A204.1 (cell line): ENCODE results near the gene WNT9A.

Source experiments
- FAIRE-seq: peaks from 2 replicates; lab custom pipeline; 2012; peaks lifted over from hg19 to GRCh38; lab: Jason Lieb, UNC

The WNT9A gene

DNA sequence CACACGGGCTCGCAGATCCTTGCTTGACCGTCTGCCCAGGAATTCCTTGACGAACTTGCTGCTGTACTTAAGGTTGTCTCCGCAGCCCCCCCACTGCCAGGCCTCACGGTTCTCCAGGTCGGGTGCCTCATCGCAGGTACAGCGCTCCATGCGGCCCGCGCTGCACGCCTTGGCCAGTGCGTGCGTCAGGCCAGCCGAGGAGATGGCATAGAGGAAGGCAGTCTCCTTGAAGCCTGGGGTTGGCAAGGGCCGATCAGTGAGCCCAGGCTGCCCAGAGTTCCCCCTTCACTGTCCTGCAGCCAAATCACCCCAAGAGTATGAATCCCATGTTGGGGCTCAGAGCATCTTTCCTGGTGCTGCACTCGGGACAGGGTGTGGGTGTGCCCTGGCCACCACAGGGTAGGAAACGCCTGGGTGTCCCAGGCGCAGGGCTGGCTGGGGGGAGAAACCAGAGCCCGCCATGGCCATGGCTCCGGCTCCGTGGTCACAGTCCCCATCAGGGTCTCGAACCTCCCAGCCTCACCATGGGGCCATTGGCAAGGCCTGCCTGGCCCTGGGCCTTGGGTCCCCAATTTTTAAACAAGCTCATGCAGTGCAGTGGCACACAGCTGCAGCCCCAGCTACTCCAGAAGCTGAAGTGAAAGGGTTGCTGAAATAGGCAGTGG is 23.4 kb downstream of the WNT9A start:
- FAIRE-seq, result no peak

GRCh38 chr1:227923353-227924167 is 24.2 kb downstream of the WNT9A start:
- no peak for FAIRE-seq

DNA sequence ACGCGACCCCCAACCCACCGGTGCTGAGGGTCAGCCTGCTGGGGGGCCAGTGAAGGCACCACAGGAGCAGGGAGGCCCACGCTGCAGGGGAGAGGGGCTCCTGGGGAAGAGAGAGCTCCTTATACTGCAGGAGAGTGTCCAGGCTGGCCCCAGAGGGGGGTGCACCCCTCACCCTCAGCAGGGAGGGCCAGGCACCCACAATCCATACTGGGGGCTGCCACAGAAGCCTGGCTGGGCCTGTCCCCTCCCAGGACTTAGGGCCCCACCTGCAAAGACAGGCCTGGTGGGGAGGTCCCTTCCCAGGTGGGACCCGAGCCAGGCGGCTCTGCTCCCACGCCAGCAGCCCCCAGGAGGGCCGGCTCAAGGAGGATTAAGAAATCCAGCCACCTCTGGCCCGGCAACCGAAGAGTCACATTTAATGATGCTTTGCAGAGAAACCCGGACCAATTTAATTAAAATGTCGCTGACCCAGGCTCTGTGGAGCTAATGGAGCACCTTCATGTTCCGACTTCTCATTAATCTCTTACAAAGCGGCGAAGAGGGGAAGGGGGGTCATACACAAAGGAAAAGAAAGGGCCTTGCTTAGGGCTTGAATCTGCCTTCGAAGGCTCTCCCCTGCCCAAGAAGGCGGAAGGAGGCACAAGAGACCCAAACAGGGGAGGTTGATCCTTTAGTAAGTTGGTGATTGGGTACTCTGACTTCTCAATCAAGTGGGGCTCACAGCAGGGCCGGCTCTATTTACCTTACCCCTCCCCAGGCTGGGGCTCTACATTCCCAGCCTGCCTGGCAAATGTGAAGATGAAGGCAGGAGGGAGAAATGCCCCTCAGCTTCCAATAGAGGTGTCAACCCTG is 25.0 kb downstream of the WNT9A start:
- no peak for FAIRE-seq

DNA sequence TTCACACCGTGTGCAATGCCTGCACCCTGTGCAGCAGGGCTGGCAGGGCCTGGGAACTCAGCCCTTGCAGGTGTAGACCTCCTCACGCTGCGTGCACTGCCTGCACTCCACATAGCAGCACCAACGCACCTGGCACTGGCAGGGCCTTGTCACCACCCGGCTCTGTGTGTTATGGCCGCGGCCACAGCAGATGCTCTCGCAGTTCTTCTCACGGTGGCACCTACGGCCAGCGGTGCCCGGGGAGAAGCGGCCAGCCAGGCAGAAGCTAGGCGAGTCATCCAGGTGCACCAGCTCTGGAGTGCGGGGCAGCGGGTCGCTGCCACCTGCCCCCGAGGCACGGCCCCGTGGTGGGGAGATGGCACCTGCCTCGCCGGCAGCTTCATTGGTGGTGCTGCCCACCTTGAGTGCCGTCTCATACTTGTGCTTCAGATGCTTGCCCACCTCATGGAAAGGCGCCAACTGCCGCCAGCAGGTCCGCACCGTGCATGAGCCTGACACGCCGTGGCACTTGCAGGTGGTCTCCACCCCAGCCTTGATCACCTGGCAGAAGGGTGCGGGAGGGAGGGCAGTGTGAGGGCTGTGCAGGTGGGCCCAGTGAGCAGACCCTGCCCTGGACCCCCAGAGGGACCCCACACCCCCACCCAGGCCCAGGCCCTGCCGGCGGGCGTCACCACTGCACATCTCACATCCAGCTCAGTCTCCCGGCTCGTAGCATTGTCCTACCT is 26.1 kb downstream of the WNT9A start:
- FAIRE-seq, result no peak

DNA sequence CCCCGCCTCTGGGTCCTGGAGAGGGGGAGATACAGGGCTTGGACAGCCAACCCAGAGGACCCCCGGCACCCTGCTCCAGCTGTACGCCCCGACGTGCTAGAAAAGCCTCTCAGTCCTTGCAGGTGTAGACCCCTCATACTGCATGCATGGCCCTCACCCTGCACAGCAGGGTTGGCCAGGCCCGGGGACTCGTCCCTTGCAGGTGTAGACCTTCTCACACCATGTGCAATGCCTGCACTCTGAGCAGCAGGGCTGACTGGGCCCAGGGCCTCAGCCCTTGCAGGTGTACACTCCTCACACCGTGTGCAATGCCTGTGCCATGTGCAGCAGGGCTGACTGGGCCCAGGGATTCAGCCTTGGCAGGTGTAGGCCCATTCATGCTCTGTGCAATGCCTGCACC is 26.8 kb downstream of the WNT9A start:
- no peak for FAIRE-seq

- FAIRE-seq, result no peak
These were observed 27.3 kb downstream of the WNT9A start for GRCh38 chr1:227920426-227920825.

- FAIRE-seq, result no peak
These were observed 27.8 kb downstream of the WNT9A start for GRCh38 chr1:227919906-227920305.

- FAIRE-seq, result no peak
These were observed 29.0 kb downstream of the WNT9A start for GRCh38 chr1:227918736-227919135.

- no peak for FAIRE-seq
These were observed 29.5 kb downstream of the WNT9A start for GRCh38 chr1:227918083-227918700.

- no peak for FAIRE-seq
These were observed 30.4 kb downstream of the WNT9A start for GRCh38 chr1:227917081-227917950.

DNA sequence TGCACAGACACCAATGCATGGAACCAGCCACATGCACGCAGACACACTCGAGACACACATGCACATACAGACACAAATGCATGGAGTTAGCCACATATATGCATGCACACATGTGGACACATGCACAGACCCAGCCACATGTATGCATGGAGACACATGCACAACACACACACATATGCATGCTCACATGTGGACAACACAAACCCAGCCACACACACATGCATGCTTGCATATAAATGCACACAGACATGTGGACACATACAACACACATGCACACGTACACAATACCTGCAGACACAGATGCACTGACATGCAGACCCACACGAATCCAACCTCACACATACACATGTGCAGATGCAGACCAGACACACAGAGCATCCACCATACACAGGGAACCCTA is 31.1 kb downstream of the WNT9A start:
- FAIRE-seq, result no peak

DNA sequence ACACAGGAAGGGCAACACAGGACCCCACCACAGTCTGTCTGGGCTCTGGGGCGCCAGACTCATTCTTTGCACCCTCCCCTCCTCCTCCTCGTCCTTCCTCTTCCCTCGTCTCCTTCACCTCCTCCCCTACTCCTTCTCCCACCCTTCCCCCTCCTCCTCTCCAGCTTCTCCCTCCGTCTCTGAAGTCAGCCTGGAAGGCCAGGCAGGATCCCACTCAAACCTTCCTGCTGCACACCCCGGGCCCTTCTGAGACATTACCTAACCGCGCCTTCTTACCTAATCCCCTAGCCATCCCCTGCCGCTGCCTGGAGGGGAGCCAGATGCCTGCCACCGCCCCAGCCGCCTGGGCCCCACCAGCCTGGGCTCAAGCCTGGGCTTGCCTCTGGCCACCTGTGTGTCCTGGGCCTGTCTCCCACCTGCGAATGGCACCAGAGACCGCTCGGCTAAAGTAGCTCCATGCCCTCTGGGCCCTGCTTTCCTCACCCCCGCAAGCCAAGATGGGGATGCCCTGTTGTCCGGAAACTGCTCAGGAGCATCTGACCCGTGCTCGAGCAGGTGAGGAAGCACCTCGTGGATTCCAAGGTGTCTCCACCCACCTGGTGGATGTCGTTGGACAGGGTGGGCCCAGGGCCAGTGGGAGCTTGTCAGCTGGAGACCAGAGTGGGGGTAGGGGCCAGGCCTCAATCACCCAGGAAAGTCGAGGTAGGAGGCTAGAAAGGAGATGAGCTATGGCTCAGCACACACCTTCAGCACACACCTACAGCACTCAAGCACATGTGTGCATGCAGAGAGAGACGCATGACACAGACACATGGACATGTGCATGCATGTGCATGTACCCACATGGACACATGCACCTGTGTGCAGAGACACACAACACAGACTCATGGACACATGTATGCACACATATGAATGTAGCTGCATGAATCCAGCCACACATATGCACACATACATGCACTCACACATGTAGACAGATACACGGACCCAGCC is 31.9 kb downstream of the WNT9A start:
- FAIRE-seq, result no peak

DNA sequence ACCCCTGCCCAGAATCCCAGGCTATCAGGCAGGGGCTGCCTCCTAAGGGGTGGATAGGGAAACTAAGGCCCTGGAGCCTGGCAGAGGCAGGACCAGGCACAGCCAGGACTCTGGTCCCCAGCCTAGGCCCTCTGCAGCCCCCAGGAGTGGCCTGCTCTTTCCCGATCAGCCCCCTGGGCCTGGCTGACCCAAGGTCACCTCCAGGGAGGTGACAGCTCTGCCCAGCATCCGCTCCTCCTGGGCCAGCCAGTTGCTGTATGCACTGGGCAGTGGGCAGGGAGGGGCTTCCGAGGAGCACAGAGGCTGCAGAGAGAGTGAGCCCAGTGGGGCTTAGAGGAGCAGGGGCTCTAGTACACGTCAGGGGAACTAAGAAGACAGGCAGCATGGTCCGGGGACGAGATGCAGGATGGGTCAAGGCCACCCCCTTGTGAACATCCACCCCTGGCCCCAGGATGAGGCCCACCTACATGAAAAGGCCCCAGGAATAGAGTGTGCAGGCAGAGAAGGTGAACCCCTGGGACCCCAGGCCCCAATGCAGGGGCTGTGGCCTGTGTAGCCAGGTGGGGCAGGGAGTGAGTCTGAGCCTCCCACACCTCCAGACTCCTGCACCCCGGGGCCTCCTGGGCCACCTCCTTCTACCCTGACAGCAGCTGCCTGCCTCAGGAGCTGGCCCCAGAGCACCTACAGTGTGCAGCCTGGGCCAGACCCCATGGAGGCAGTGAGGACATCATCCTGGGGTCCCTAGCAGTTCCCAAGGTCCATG is 32.8 kb downstream of the WNT9A start:
- no peak for FAIRE-seq

- no peak for FAIRE-seq
These were observed 33.7 kb downstream of the WNT9A start for GRCh38 chr1:227913764-227914721.

DNA sequence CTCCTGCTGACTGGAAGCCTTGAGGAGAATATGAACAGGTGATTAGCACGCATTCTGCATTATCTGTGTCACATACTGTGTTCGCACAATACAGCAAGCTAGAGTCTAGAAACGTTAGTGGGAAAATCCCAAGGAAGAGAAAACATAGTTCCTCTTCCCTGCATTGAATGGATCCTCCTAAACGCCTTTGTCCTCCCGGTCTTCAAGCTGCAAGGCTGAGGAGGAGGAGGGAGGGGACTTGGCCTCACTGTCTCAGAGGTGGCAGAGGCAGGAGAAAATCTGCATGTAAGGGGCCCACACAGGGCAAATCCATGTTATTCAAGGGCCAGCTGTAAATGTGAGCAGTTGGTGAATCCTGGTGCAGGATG is 34.4 kb downstream of the WNT9A start:
- no peak for FAIRE-seq

DNA sequence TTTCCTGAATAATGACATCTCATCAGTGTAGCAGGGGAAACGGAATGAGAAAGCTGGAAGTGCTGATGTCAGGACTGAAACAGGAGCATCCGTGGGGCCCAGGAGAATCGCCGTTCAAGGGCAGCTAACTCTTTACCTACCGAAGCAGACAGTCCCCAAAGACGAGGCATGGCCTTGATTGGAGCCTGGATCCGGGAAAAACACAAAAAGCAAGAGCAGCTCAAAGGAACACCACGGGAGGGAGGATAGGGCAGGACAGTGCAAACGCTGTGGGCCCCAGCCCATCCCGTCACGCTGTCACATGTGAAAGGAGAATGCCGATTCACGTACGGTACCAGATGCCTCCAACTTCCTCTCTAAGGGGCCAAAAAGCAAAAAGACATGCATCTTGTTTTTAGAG is 34.9 kb downstream of the WNT9A start:
- FAIRE-seq, result no peak

DNA sequence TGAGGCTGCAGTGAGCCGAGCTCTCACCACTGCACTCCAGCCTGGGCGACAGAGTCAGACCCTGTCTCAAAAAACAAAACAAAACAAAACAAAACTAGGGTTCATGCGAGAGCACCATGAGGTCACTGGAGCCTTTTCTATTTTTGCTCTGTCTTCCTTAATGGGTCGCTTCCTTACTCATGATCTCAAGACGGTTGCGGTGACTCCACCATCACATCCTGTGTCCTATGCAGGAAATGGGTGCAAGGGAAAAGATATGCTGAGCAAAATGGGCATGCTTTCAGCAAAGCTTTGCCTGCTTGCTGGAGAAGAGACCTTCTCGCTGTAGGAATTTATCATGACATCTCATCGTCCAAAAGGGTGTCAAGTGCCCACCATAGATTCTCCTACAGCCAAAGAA is 36.4 kb downstream of the WNT9A start:
- no peak for FAIRE-seq
